OCI-LY7 (cell line): Measurements from ENCODE around the gene CGA. TPM values are rescaled to one million over a fixed set of nuclear protein-coding genes. Genes with fewer than 3 reads are reported as not detected.

Source experiments
- BruUV-seq: library from RNA; stranded (reverse); fragments of 400-500 nt; replicated peaks from 2 replicates; lab custom pipeline; 2021; lab: Mats Ljungman, UMichigan
- CTCF ChIA-PET: fragments of 300-600 bp; sonication (Branson Sonifier 250); formaldehyde crosslinking; loops from one replicate; lab custom pipeline; 2022; ENCODE audit warnings: antibody characterized with exemption; ENCODE audit not compliant: unreplicated experiment; lab: Charles Lee
- POLR2A ChIA-PET: fragments of 300-600 bp; sonication (Branson Sonifier 250); formaldehyde crosslinking; loops from one replicate; lab custom pipeline; 2022; ENCODE audit warnings: antibody characterized with exemption; lab: Charles Lee
- DNase-seq: peaks from one replicate; pipeline ENCODE4 v3.0.0-alpha.2; 2015; ENCODE audit warnings: low spot score
- H2AFZ ChIP-seq: fragments of 200-600 bp; sonication (generic), shearing (Covaris generic); 2 replicates; pipeline ENCODE4 v1.6.1; 2014; ENCODE audit warnings: mild to moderate bottlenecking, antibody characterized with exemption, low read length, moderate library complexity
- H3K27ac ChIP-seq: fragments of 200-600 bp; sonication (generic); 2 replicates; pipeline ENCODE4 v1.5.1; 2014; ENCODE audit warnings: mixed run types, low read depth, mild to moderate bottlenecking, moderate library complexity, low read length, inconsistent platforms; ENCODE audit not compliant: poor library complexity, severe bottlenecking
- H3K36me3 ChIP-seq: fragments of 200-600 bp; sonication (generic); 2 replicates; pipeline ENCODE4 v1.6.1; 2014; ENCODE audit warnings: mild to moderate bottlenecking, antibody characterized with exemption, low read length, moderate library complexity, mixed read lengths; ENCODE audit not compliant: insufficient read depth
- H3K4me1 ChIP-seq: fragments of 200-600 bp; sonication (generic); 2 replicates; pipeline ENCODE4 v1.5.1; 2014; ENCODE audit warnings: mild to moderate bottlenecking, low read length; ENCODE audit not compliant: insufficient read depth, poor library complexity, severe bottlenecking
- H3K4me2 ChIP-seq: fragments of 200-600 bp; sonication (generic); 2 replicates; pipeline ENCODE4 v1.6.1; 2014; ENCODE audit warnings: mild to moderate bottlenecking, low read length
- H3K4me3 ChIP-seq: fragments of 200-600 bp; sonication (generic); 2 replicates; pipeline ENCODE4 v1.5.1; 2014; ENCODE audit warnings: mild to moderate bottlenecking, low read depth, low read length; ENCODE audit not compliant: poor library complexity, severe bottlenecking
- H3K79me2 ChIP-seq: fragments of 200-600 bp; sonication (generic); 2 replicates; pipeline ENCODE4 v1.6.1; 2016; ENCODE audit warnings: low read depth, mild to moderate bottlenecking, low read length, moderate library complexity, mixed read lengths; ENCODE audit not compliant: insufficient read depth
- H3K9me2 ChIP-seq: fragments of 200-600 bp; sonication (generic); 2 replicates; pipeline ENCODE4 v1.6.1; 2016; ENCODE audit warnings: mild to moderate bottlenecking, low read length, mixed read lengths; ENCODE audit not compliant: insufficient read depth
- H3K9me3 ChIP-seq: fragments of 200-600 bp; sonication (generic); 2 replicates; pipeline ENCODE4 v1.6.1; 2014; ENCODE audit warnings: mild to moderate bottlenecking, mixed run types, low read length, mixed read lengths
- H4K20me1 ChIP-seq: fragments of 200-600 bp; sonication (generic); 2 replicates; pipeline ENCODE4 v1.6.1; 2014; ENCODE audit warnings: mild to moderate bottlenecking, antibody characterized with exemption, low read length, moderate library complexity, mixed read lengths; ENCODE audit not compliant: insufficient read depth
- CTCF ChIP-seq: fragments of 200-600 bp; sonication (generic); conservative IDR thresholded peaks from 2 replicates; pipeline ENCODE4 v1.5.1; 2014; ENCODE audit warnings: mild to moderate bottlenecking, antibody characterized with exemption, low read length, moderate library complexity, mixed read lengths
- EZH2phosphoT487 ChIP-seq: fragments of 200-600 bp; sonication (generic); IDR thresholded peaks from 2 replicates; pipeline ENCODE4 v1.6.1; 2018; ENCODE audit warnings: low read depth, borderline replicate concordance, mild to moderate bottlenecking, mixed run types, antibody characterized with exemption, low read length, moderate library complexity, mixed read lengths
- intact Hi-C: fragments of 100-400 bp; cut with micrococcal nuclease; formaldehyde crosslinking; loops from one replicate; pipeline ENCODE4 v1.10.0; 2022; ENCODE audit not compliant: unreplicated experiment
- total RNA-seq, 2 experiments: library from RNA; depleted of rRNA in 1 of 2; stranded (reverse); fragments of >200 nt in 1 of 2; shearing (Covaris generic) in 1 of 2; gene quantifications; 2 replicates each; pipeline ENCODE4 v1.2.3, GENCODE V29; 2014 to 2022

CGA gene
- total RNA-seq, 2 experiments from 2014 or later: not detected

DNA sequence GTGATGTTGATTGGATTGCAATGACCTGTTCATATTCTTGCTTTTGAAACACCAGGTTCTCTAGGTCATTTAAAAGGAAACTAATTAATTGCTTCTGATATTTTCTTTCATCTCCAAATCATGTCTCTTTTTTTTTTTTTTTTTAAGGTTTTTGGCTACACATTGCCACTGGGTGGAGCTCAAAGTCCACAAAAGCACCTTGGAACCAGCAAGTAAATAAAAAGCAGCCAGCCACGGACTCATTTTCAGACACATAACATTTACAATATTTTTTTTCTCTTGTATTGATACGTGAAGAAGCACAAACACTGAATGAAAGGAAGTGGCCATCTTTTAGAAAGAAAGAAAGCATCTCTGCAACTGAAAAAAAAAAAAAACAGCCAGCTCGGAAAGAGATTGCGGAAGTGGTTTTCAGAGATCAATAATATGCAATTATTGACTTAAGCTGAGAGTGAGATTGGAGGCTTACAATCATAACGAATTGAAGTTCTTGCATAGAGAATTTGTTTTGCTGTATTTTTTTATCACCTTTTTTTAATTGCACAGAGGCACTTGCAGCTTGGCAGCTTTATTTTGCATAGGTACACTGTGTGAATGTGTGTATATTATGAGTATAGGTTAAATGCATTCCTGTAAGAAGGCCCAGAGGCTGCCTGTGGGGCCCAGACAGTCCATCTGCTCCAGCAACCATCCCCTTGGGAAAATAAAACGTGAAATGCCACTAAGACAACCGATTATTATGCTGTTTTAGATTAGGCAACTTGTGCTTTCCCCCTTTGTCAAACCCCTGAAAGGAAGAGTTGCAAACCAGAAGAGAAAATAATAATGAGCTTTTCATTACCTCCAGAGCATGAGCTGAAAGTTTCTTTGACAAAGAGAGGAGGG lies 28.2 kb downstream of the CGA start:
- POLR2A ChIA-PET: interaction anchor here (0.5 to 1.7 kb wide), 12 partner anchors 12 to 507 kb away, joined by 3 to 12 read pairs (median 3); no protein-coding TSS in a partner anchor

GRCh38 chr6:87065117-87065516 lies 29.8 kb downstream of the CGA start:
- CTCF ChIA-PET: no interaction called here
- BruUV-seq: no TSS peak
- intact Hi-C loops: no loop called here

More for the DNA sequence above, 28.2 kb downstream of the CGA start:
- Histone ChIP-seq H3K27ac (no peak overlapping the region), H3K79me2 (no peaks in the 10 kb centered on the region), H3K9me2 (no peaks in the 10 kb centered on the region), H3K9me3 (no peaks in the 10 kb centered on the region), H3K4me3 (peak overlapping the region; percentile 61), H2AFZ (peak overlapping the region; percentile 98), H4K20me1 (no peaks in the 10 kb centered on the region), H3K4me2 (peak overlapping the region; percentile 62), H3K4me1 (peaks cover 6% of the 10 kb centered on the region), H3K36me3 (no peaks in the 10 kb centered on the region)
- TF ChIP-seq EZH2phosphoT487 (no peak), CTCF (peak; percentile 93)
- DNase-seq: peak; percentile 78
- intact Hi-C loops: loop anchor here (1.0 kb wide), 1 partner anchor 325 kb away; no protein-coding TSS in a partner anchor
- CTCF ChIA-PET: interaction anchor here (1.0 to 1.6 kb wide), 2 partner anchors 12 to 36 kb away, joined by 3 to 7 read pairs; no protein-coding TSS in a partner anchor
- no TSS peak for BruUV-seq

More at GRCh38 chr6:87065117-87065516, 29.8 kb downstream of the CGA start:
- Histone ChIP-seq H3K4me1 (peaks cover 6% of the 10 kb centered on the region), H3K36me3 (no peaks in the 10 kb centered on the region), H3K9me2 (no peaks in the 10 kb centered on the region), H2AFZ (no peak overlapping the region), H3K4me3 (no peak overlapping the region), H3K4me2 (no peak overlapping the region), H3K9me3 (no peaks in the 10 kb centered on the region), H3K79me2 (no peaks in the 10 kb centered on the region), H4K20me1 (no peaks in the 10 kb centered on the region), H3K27ac (no peak overlapping the region)
- no peak for DNase-seq
- TF ChIP-seq EZH2phosphoT487: no peak
- no peak for TF ChIP-seq CTCF
- POLR2A ChIA-PET: interaction anchor here (1.5 kb wide), 1 partner anchor 20 kb away, joined by 3 read pairs; no protein-coding TSS in a partner anchor
